Endothelial cell (in vitro differentiated cells): Measurements from ENCODE around the gene SLC38A6. TPM values are rescaled to one million over a fixed set of nuclear protein-coding genes. Genes with fewer than 3 reads are reported as not detected.

Experiments
- DNase-seq: peaks from one replicate; pipeline ENCODE4 v3.0.0; 2021; ENCODE audit warnings: low spot score
- H3K27ac Mint-ChIP-seq: one replicate; pipeline ENCODE4 v1.8.0; 2021; ENCODE audit warnings: mixed read lengths, inconsistent platforms; ENCODE audit not compliant: unreplicated experiment
- H3K27me3 Mint-ChIP-seq: one replicate; pipeline ENCODE4 v1.8.0; 2021; ENCODE audit warnings: mild to moderate bottlenecking, moderate library complexity, mixed read lengths, inconsistent platforms; ENCODE audit not compliant: unreplicated experiment
- H3K36me3 Mint-ChIP-seq: one replicate; pipeline ENCODE4 v1.8.0; 2021; ENCODE audit warnings: mild to moderate bottlenecking, low read depth, mixed read lengths, inconsistent platforms; ENCODE audit not compliant: unreplicated experiment
- H3K4me1 Mint-ChIP-seq: one replicate; pipeline ENCODE4 v1.8.0; 2021; ENCODE audit warnings: mild to moderate bottlenecking, mixed read lengths, inconsistent platforms; ENCODE audit not compliant: unreplicated experiment
- H3K4me3 Mint-ChIP-seq: one replicate; pipeline ENCODE4 v1.8.0; 2021; ENCODE audit warnings: mild to moderate bottlenecking, mixed read lengths, inconsistent platforms; ENCODE audit not compliant: unreplicated experiment
- H3K9me3 Mint-ChIP-seq: one replicate; pipeline ENCODE4 v1.8.0; 2021; ENCODE audit warnings: mixed read lengths, inconsistent platforms; ENCODE audit not compliant: unreplicated experiment
- CTCF ChIP-seq: fragments of 200-600 bp; sonication (generic); IDR thresholded peaks from one replicate; pipeline ENCODE4 v1.5.0; 2021; ENCODE audit warnings: antibody characterized with exemption; ENCODE audit not compliant: unreplicated experiment
- total RNA-seq: library from RNA; stranded (reverse); fragmentation: NEBNext Ultra II Directional; extraction: Animal tissue kit (Norgen Biotek cat#: 25700); gene quantifications from one replicate; pipeline ENCODE4 v1.2.1, GENCODE V29; 2021; ENCODE audit not compliant: unreplicated experiment

The SLC38A6 gene
- total RNA-seq, 1 donor from 2014 or later: 10.1 TPM

DNA sequence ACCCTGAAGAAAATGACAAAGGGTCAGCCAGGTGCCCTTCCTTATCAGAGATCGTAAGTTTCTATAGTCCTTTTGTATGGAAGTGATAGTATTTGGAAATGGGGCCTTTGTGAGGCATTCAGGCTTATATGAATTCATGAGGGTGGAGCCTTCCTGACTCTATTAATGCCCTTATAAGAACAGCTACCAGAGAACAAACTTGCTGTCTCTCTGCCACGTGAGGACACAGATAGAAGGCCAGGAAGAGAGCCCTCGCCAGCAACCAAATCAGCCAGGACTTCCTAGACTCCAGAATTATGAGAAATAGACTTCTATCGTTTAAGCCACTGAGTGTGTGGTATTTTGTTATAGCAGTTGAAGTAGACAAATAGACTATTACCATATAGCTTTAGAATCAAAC lies 36.8 kb upstream of the SLC38A6 start:
- H3K27me3 Mint-ChIP-seq: peaks cover 4% of the 10 kb centered on the region
- no peaks in the 10 kb centered on the region for H3K36me3 Mint-ChIP-seq
- TF ChIP-seq CTCF: no peak
- no peaks in the 10 kb centered on the region for H3K9me3 Mint-ChIP-seq
- DNase-seq: no peak
- H3K27ac Mint-ChIP-seq: no peak overlapping the region
- peaks cover 6% of the 10 kb centered on the region for H3K4me1 Mint-ChIP-seq
- H3K4me3 Mint-ChIP-seq: no peak overlapping the region

DNA sequence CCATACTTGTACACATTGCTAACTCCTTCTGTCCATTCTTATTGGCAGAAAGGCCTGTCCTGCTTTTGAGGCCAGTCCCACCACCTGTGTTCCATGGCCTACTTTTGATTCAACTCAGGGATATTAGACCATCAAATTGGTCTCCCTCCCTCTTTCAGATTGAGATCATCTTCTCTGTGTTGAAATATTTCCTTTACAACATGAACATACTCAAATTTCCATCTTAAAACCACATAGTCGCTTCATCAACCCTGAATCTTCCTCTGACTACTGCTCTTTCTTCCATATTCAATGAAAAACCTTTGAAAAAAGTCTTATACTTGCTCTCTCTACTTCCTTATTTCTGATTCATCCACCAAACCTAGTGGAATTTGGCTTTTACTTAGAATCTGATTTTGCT lies 35.1 kb upstream of the SLC38A6 start:
- Mint-ChIP-seq H3K27me3 (no peaks in the 10 kb centered on the region), H3K9me3 (no peaks in the 10 kb centered on the region), H3K36me3 (no peaks in the 10 kb centered on the region), H3K4me3 (no peak overlapping the region), H3K4me1 (peaks cover 6% of the 10 kb centered on the region), H3K27ac (no peak overlapping the region)
- DNase-seq: no peak
- TF ChIP-seq CTCF: no peak

GRCh38 chr14:60946773-60947172 lies 34.3 kb upstream of the SLC38A6 start:
- no peaks in the 10 kb centered on the region for H3K36me3 Mint-ChIP-seq
- no peak for TF ChIP-seq CTCF
- H3K27ac Mint-ChIP-seq: no peak overlapping the region
- H3K4me3 Mint-ChIP-seq: no peak overlapping the region
- H3K27me3 Mint-ChIP-seq: no peaks in the 10 kb centered on the region
- no peaks in the 10 kb centered on the region for H3K9me3 Mint-ChIP-seq
- H3K4me1 Mint-ChIP-seq: peaks cover 6% of the 10 kb centered on the region
- DNase-seq: no peak

GRCh38 chr14:60951776-60952435 lies 29.1 kb upstream of the SLC38A6 start:
- H3K27me3 Mint-ChIP-seq: no peaks in the 10 kb centered on the region
- H3K9me3 Mint-ChIP-seq: peaks cover under 1% of the 10 kb centered on the region
- no peaks in the 10 kb centered on the region for H3K4me1 Mint-ChIP-seq
- no peak for TF ChIP-seq CTCF
- no peak for DNase-seq
- H3K4me3 Mint-ChIP-seq: no peak overlapping the region
- no peak overlapping the region for H3K27ac Mint-ChIP-seq
- peaks cover 6% of the 10 kb centered on the region for H3K36me3 Mint-ChIP-seq

DNA sequence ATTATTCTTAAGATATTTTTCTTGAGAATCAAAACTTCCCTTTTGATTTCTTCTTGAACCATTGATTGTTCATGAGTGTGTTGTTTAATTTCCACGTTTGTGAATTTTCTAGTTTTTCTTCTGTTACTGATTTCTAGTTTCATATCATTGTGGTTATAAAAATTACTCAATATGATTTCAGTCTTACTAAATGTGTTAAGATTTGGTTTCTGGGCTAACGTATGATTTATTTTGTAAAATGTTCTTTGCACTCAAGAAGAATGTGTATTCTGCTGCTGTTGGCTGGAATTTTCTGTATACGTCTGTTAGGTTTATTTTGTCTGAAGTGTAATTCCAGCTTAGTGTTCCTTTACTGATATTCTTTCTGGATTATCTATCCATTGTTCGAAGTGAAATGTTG lies 24.8 kb upstream of the SLC38A6 start:
- Mint-ChIP-seq H3K4me3 (no peak overlapping the region), H3K4me1 (no peaks in the 10 kb centered on the region), H3K9me3 (peaks cover 10% of the 10 kb centered on the region), H3K36me3 (peaks cover 27% of the 10 kb centered on the region), H3K27ac (no peak overlapping the region), H3K27me3 (peaks cover 2% of the 10 kb centered on the region)
- no peak for DNase-seq
- TF ChIP-seq CTCF: no peak
